Hepatocyte (in vitro differentiated cells): ENCODE measurements around the gene PABPN1. TPM values are rescaled to one million over a fixed set of nuclear protein-coding genes. Genes with fewer than 3 reads are reported as not detected.
A peak's percentile ranks its signal among the peaks of the same experiment; 100 is the strongest.

Experiments used
- DNase-seq: peaks from one replicate; pipeline ENCODE4 v3.0.0-alpha.2; 2016; ENCODE audit warnings: low spot score
- H2AFZ ChIP-seq: fragments of 200-600 bp; sonication (generic); 2 replicates; pipeline ENCODE4 v1.6.0; 2016; ENCODE audit warnings: antibody characterized with exemption, mild to moderate bottlenecking
- H3K27ac ChIP-seq: fragments of 200-600 bp; sonication (generic); 2 replicates; pipeline ENCODE4 v1.5.1; 2016; ENCODE audit warnings: mild to moderate bottlenecking
- H3K27me3 ChIP-seq: fragments of 200-600 bp; sonication (generic); 2 replicates; pipeline ENCODE4 v1.6.1; 2016
- H3K36me3 ChIP-seq: fragments of 200-600 bp; sonication (generic); replicated peaks from 2 replicates; pipeline ENCODE4 v1.5.1; 2016; ENCODE audit warnings: low read depth; ENCODE audit not compliant: insufficient read depth
- H3K4me1 ChIP-seq: fragments of 200-600 bp; sonication (generic); 2 replicates; pipeline ENCODE4 v1.5.1; 2016; ENCODE audit warnings: mild to moderate bottlenecking, moderate library complexity; ENCODE audit not compliant: insufficient read depth
- H3K4me2 ChIP-seq: fragments of 200-600 bp; sonication (generic); 2 replicates; pipeline ENCODE4 v1.6.0; 2016
- H3K4me3 ChIP-seq: fragments of 200-600 bp; sonication (generic); 2 replicates; pipeline ENCODE4 v1.5.1; 2016; ENCODE audit warnings: mild to moderate bottlenecking
- H3K79me2 ChIP-seq: fragments of 200-600 bp; sonication (generic); 2 replicates; pipeline ENCODE4 v1.6.0; 2017; ENCODE audit warnings: mild to moderate bottlenecking
- H3K9me2 ChIP-seq: fragments of 200-600 bp; sonication (generic); replicated peaks from 2 replicates; pipeline ENCODE4 v1.6.0; 2017; ENCODE audit warnings: mild to moderate bottlenecking; ENCODE audit not compliant: insufficient read depth
- H3K9me3 ChIP-seq: fragments of 200-600 bp; sonication (generic); 2 replicates; pipeline ENCODE4 v1.5.1; 2016; ENCODE audit warnings: low read depth, mild to moderate bottlenecking
- H4K20me1 ChIP-seq: fragments of 200-600 bp; sonication (generic); 2 replicates; pipeline ENCODE4 v1.6.0; 2016; ENCODE audit warnings: mild to moderate bottlenecking; ENCODE audit not compliant: insufficient read depth, poor library complexity, severe bottlenecking
- EZH2 ChIP-seq: fragments of 200-600 bp; sonication (generic); IDR thresholded peaks from 2 replicates; pipeline ENCODE4 v1.6.1; 2016; ENCODE audit warnings: antibody characterized with exemption, mild to moderate bottlenecking, borderline replicate concordance
- EZH2phosphoT487 ChIP-seq: fragments of 200-600 bp; sonication (generic); IDR thresholded peaks from one replicate; pipeline ENCODE4 v1.6.1; 2018; ENCODE audit warnings: antibody characterized with exemption, mild to moderate bottlenecking, low read depth, moderate library complexity; ENCODE audit not compliant: unreplicated experiment, severe bottlenecking
- WGBS: methylation state at CpG from one replicate; pipeline ENCODE4 v1.1.6; 2016; ENCODE audit warnings: low lambda C conversion rate; ENCODE audit errors: missing lambda C conversion rate; 5-methylcytosine and 5-hydroxymethylcytosine counted together
- polyA plus RNA-seq: library from polyadenylated mRNA; unstranded; fragments of >200 nt; fragmentation: Nextera tagmentation; extraction: Ambion mirVana; gene quantifications from 2 replicates; pipeline ENCODE4 v1.2.1, GENCODE V29; 2016
- total RNA-seq: library from RNA; depleted of rRNA; stranded (reverse); fragments of >200 nt; gene quantifications from 2 replicates; pipeline ENCODE4 v1.2.3, GENCODE V29; 2014
- TF ChIP-seq, protein P1 (sequence below): fragments of 200-600 bp; sonication (generic); IDR thresholded peaks from 2 replicates; pipeline ENCODE4 v1.5.1; 2016; ENCODE audit warnings: antibody characterized with exemption, mild to moderate bottlenecking; ENCODE audit not compliant: poor library complexity

PABPN1 gene
- total and polyA plus RNA-seq, 2 experiments from 2014 or later: 116 to 213 TPM

DNA sequence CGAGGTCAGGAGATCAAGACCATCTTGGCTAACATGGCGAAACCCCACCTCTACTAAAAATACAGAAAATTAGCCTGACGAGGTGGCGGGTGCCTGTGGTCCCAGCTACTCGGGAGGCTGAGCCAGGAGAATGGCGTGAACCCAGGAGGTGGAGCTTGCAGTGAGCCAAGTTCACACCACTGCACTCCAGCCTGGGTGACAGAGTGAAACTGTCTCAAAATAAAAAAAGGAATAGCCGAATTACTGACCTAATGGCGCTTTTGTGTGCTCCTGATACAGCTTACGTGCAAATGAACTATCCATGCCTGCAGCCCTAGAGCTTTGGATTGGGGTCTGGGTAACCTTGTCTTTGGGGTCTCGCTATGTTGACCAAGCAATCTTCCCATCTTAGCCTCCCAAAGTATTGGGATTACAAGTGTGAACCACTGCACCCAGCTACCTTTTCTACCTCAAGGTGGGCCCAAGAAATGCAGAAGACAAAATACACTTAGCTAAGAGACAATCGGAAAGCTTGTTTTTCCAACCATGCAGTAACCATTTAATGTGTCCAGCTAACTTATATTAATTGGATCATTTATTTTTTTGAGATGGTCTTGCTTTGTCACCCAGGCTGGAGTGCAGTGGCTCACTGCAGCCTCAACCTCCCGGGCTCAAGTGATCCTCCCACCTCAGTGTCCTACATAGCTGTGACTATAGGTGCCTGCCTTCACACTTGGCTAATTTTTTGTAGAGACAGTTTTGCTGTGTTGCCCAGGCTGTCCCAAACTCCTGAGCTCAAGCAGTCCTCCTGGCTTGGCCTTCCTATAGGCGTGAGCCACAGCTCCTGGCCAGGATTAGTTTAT, 5.5 kb downstream of the PABPN1 start:
- peaks cover 9% of the 10 kb centered on the region for H3K4me1 ChIP-seq
- WGBS: 87% methylated on average over 13 of the region's 13 CpGs
- H4K20me1 ChIP-seq: peaks cover 12% of the 10 kb centered on the region
- no peaks in the 10 kb centered on the region for H3K36me3 ChIP-seq
- H3K27ac ChIP-seq: no peak overlapping the region
- H3K79me2 ChIP-seq: peaks cover 26% of the 10 kb centered on the region
- H3K27me3 ChIP-seq: no peaks in the 10 kb centered on the region
- no peaks in the 10 kb centered on the region for H3K9me3 ChIP-seq
- TF ChIP-seq EZH2 (no peak), EZH2phosphoT487 (no peak)
- TF ChIP-seq, protein P1, sequence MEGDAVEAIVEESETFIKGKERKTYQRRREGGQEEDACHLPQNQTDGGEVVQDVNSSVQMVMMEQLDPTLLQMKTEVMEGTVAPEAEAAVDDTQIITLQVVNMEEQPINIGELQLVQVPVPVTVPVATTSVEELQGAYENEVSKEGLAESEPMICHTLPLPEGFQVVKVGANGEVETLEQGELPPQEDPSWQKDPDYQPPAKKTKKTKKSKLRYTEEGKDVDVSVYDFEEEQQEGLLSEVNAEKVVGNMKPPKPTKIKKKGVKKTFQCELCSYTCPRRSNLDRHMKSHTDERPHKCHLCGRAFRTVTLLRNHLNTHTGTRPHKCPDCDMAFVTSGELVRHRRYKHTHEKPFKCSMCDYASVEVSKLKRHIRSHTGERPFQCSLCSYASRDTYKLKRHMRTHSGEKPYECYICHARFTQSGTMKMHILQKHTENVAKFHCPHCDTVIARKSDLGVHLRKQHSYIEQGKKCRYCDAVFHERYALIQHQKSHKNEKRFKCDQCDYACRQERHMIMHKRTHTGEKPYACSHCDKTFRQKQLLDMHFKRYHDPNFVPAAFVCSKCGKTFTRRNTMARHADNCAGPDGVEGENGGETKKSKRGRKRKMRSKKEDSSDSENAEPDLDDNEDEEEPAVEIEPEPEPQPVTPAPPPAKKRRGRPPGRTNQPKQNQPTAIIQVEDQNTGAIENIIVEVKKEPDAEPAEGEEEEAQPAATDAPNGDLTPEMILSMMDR: no peak
- H3K9me2 ChIP-seq: no peaks in the 10 kb centered on the region
- no peak overlapping the region for H3K4me3 ChIP-seq
- no peak overlapping the region for H3K4me2 ChIP-seq
- H2AFZ ChIP-seq: no peak overlapping the region
- DNase-seq: no peak

- Histone ChIP-seq H3K36me3 (no peaks in the 10 kb centered on the region), H3K9me2 (no peaks in the 10 kb centered on the region), H3K4me3 (no peak overlapping the region), H3K27me3 (no peaks in the 10 kb centered on the region), H3K27ac (no peak overlapping the region), H3K4me2 (no peak overlapping the region), H4K20me1 (peaks cover 4% of the 10 kb centered on the region), H3K9me3 (no peaks in the 10 kb centered on the region), H3K79me2 (peaks cover 11% of the 10 kb centered on the region), H2AFZ (no peak overlapping the region), H3K4me1 (peaks cover 2% of the 10 kb centered on the region)
- peak; percentile 85 for DNase-seq
- no peak for TF ChIP-seq EZH2
- TF ChIP-seq, protein P1: peak; percentile 86
- WGBS: 56% methylated on average over 4 of the region's 4 CpGs
Measured at GRCh38 chr14:23327947-23328744, 6.9 kb downstream of the PABPN1 start.

GRCh38 chr14:23335623-23336022, 14.4 kb downstream of the PABPN1 start:
- no peak overlapping the region for H3K4me2 ChIP-seq
- TF ChIP-seq EZH2phosphoT487: no peak
- no peak for TF ChIP-seq EZH2
- TF ChIP-seq, protein P1: no peak
- 80% methylated on average over 5 of the region's 5 CpGs for WGBS
- no peaks in the 10 kb centered on the region for H3K79me2 ChIP-seq
- DNase-seq: no peak
- no peaks in the 10 kb centered on the region for H3K27me3 ChIP-seq
- no peaks in the 10 kb centered on the region for H3K4me1 ChIP-seq
- no peak overlapping the region for H2AFZ ChIP-seq
- no peak overlapping the region for H3K27ac ChIP-seq
- no peaks in the 10 kb centered on the region for H3K9me2 ChIP-seq
- no peaks in the 10 kb centered on the region for H3K9me3 ChIP-seq
- no peaks in the 10 kb centered on the region for H4K20me1 ChIP-seq
- no peaks in the 10 kb centered on the region for H3K36me3 ChIP-seq
- no peak overlapping the region for H3K4me3 ChIP-seq
